ENCODE results near the gene CORIN. TPM values are rescaled to one million over a fixed set of nuclear protein-coding genes. Genes with fewer than 3 reads are reported as not detected.

CORIN gene
- total and polyA plus RNA-seq, 2 of the 4 experiments (the other 2 are of a cell fraction): 20.3 to 24.7 TPM

- H3K18ac ChIP-seq (ENCODE audit: low read depth, low read length): no peak overlapping the region
- TF ChIP-seq CHD1 (IDR thresholded peaks at IDR 0.05; ENCODE audit: low read depth, low read length) (no peak), BHLHE40 (IDR thresholded peaks at IDR 0.05; ENCODE audit: low read depth, low read length) (no peak), MAFK (IDR thresholded peaks at IDR 0.05; ENCODE audit: low read depth, low read length) (no peak), RAD21 (IDR thresholded peaks at IDR 0.05; ENCODE audit: low read length) (no peak), FOS (IDR thresholded peaks at IDR 0.05; ENCODE audit: low read depth, low read length) (no peak), CEBPB (IDR thresholded peaks at IDR 0.05; ENCODE audit: low read depth, low read length) (no peak), RFX5 (IDR thresholded peaks at IDR 0.05; ENCODE audit: low read depth, low read length) (no peak), USF2 (IDR thresholded peaks at IDR 0.05; ENCODE audit: low read depth, low read length) (no peak), MAZ (IDR thresholded peaks at IDR 0.05; ENCODE audit: borderline replicate concordance, low read depth, low read length) (no peak), POLR2A (IDR thresholded peaks at IDR 0.05; ENCODE audit: low read depth, low read length) (no peak), SMC3 (IDR thresholded peaks at IDR 0.05; ENCODE audit: low read depth, low read length) (no peak), RCOR1 (IDR thresholded peaks at IDR 0.05; ENCODE audit: insufficient replicate concordance, low read length) (no peak), NFE2L2 (IDR thresholded peaks at IDR 0.05; ENCODE audit: low read depth, low read length) (no peak), MXI1 (IDR thresholded peaks at IDR 0.05; ENCODE audit: borderline replicate concordance, low read depth, low read length) (no peak)
- TF ChIP-seq, protein P1, sequence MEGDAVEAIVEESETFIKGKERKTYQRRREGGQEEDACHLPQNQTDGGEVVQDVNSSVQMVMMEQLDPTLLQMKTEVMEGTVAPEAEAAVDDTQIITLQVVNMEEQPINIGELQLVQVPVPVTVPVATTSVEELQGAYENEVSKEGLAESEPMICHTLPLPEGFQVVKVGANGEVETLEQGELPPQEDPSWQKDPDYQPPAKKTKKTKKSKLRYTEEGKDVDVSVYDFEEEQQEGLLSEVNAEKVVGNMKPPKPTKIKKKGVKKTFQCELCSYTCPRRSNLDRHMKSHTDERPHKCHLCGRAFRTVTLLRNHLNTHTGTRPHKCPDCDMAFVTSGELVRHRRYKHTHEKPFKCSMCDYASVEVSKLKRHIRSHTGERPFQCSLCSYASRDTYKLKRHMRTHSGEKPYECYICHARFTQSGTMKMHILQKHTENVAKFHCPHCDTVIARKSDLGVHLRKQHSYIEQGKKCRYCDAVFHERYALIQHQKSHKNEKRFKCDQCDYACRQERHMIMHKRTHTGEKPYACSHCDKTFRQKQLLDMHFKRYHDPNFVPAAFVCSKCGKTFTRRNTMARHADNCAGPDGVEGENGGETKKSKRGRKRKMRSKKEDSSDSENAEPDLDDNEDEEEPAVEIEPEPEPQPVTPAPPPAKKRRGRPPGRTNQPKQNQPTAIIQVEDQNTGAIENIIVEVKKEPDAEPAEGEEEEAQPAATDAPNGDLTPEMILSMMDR (conservative IDR thresholded peaks at IDR 0.05; ENCODE audit: low read depth, low read length): no peak
- TF ChIP-seq, protein P2, sequence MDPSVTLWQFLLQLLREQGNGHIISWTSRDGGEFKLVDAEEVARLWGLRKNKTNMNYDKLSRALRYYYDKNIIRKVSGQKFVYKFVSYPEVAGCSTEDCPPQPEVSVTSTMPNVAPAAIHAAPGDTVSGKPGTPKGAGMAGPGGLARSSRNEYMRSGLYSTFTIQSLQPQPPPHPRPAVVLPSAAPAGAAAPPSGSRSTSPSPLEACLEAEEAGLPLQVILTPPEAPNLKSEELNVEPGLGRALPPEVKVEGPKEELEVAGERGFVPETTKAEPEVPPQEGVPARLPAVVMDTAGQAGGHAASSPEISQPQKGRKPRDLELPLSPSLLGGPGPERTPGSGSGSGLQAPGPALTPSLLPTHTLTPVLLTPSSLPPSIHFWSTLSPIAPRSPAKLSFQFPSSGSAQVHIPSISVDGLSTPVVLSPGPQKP (IDR thresholded peaks at IDR 0.05; ENCODE audit: borderline replicate concordance, low read depth, low read length): no peak
- intact Hi-C loops (cut with micrococcal nuclease) (no loop called here), in situ Hi-C loops (cut with MboI; ENCODE audit: low sequenced_read_pairs) (no loop called here), dilution Hi-C loops (cut with HindIII; ENCODE audit: low sequenced_read_pairs, unreplicated experiment) (no loop called here)
- no peak overlapping the region for H3K27ac ChIP-seq (ENCODE audit: insufficient read depth, low read length)
- H3K4ac ChIP-seq (ENCODE audit: low read depth, low read length): no peak overlapping the region
- H3K79me1 ChIP-seq (ENCODE audit: low read depth in 1 of 2, low read length in 2 of 2): no peaks in the 10 kb centered on the region
- H4K8ac ChIP-seq (ENCODE audit: low read depth in 2 of 2, low read length in 2 of 2): no peak overlapping the region
- no peak overlapping the region for H3K23ac ChIP-seq (ENCODE audit: low read depth, low read length)
- no peak overlapping the region for H2BK15ac ChIP-seq (ENCODE audit: low read depth, low read length)
- no peaks in the 10 kb centered on the region for H3K4me1 ChIP-seq (ENCODE audit: control insufficient read depth, insufficient read depth, low read length)
- H3K9me3 ChIP-seq (ENCODE audit: control insufficient read depth, insufficient read depth, low read length): no peaks in the 10 kb centered on the region
- POLR2A ChIA-PET (ENCODE audit: unreplicated experiment): no interaction called here
- no peak overlapping the region for H3K4me2 ChIP-seq (ENCODE audit: low read depth, low read length)
- H2BK120ac ChIP-seq (ENCODE audit: low read depth, low read length): no peak overlapping the region
- H2AK5ac ChIP-seq (ENCODE audit: low read depth, low read length): no peak overlapping the region
- no peak overlapping the region for H2AFZ ChIP-seq (replicated peaks; ENCODE audit: low read length, poor library complexity)
- no peaks in the 10 kb centered on the region for H3K36me3 ChIP-seq (ENCODE audit: control insufficient read depth, insufficient read depth, low read length)
- no peak overlapping the region for H3K4me3 ChIP-seq (ENCODE audit: insufficient read depth, low read depth, low read length)
- H3K9me1 ChIP-seq (ENCODE audit: insufficient read depth, low read length): no peaks in the 10 kb centered on the region
- no peak overlapping the region for H3K9ac ChIP-seq (ENCODE audit: low read depth, low read length)
- H2BK5ac ChIP-seq (ENCODE audit: low read depth, low read length, poor library complexity, severe bottlenecking): no peak overlapping the region
- DNase-seq (no peak), ATAC-seq (ENCODE audit: low read depth) (no peak)
- H2BK20ac ChIP-seq (ENCODE audit: low read depth, low read length): no peak overlapping the region
- no TSS peak for BruUV-seq (replicated peaks)
- no peak overlapping the region for H3K56ac ChIP-seq (ENCODE audit: extremely low read depth, insufficient read depth, low read length)
- H4K5ac ChIP-seq (ENCODE audit: low read depth, low read length): no peak overlapping the region
- WGBS, 2 experiments (ENCODE audit: extremely low coverage in 2 of 2, insufficient read length in 1 of 2): no CpG with 5 or more reads among the region's 4 CpGs
- no peaks in the 10 kb centered on the region for H3K27me3 ChIP-seq (ENCODE audit: control insufficient read depth, insufficient read depth, low read length)
- no peak overlapping the region for H3K14ac ChIP-seq (replicated peaks; ENCODE audit: low read depth, low read length)
- H4K20me1 ChIP-seq (ENCODE audit: insufficient read depth, low read length): no peaks in the 10 kb centered on the region
- no peak overlapping the region for H4K91ac ChIP-seq (ENCODE audit: insufficient read depth, low read depth, low read length)
- CTCF ChIA-PET: interaction anchor here (0.6 kb wide), 2 partner anchors 598 to 751 kb away, joined by 3 read pairs; no protein-coding TSS in a partner anchor
- H2AK9ac ChIP-seq (replicated peaks; ENCODE audit: low read depth, low read length, poor library complexity): no peak overlapping the region
Observed at GRCh38 chr4:47631161-47631560, 206.7 kb downstream of the CORIN start.
